KOPT-K1 (cell line): ENCODE results near the gene KCNA2.

ENCODE experiments used
- H3K27ac ChIP-seq: fragments of 200-600 bp; sonication (generic); 2 replicates; pipeline ENCODE4 v1.5.1; 2016; ENCODE audit warnings: antibody characterized with exemption, mild to moderate bottlenecking, low read depth, low read length; ENCODE audit not compliant: poor library complexity, severe bottlenecking
- H3K36me3 ChIP-seq: fragments of 200-600 bp; sonication (generic); 2 replicates; pipeline ENCODE4 v1.5.1; 2017; ENCODE audit warnings: antibody characterized with exemption, mild to moderate bottlenecking, low read length, moderate library complexity; ENCODE audit not compliant: insufficient read depth
- H3K9me3 ChIP-seq: fragments of 200-600 bp; sonication (generic); 2 replicates; pipeline ENCODE4 v1.5.1; 2017; ENCODE audit warnings: antibody characterized with exemption, low read length, mild to moderate bottlenecking; ENCODE audit not compliant: insufficient read depth, poor library complexity, severe bottlenecking

KCNA2 gene

DNA sequence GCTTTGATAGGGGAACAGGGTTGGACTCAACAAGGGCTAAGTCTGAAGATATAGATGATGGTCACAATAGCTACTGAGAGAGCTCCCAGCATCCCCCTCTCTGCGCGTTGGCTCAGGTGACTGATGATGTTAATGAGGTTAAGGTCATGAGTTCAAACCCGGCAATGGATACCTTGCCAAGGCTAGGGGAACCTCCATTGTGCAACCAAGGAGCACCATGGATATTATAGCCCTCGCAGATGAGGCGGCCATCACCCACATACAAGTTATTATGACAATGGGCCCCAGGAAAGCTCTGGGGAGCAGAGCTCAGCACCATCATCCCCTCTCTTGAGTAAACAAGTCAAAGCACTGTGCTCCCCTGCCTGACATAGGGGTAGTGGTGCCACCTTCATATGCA is 8.2 kb downstream of the KCNA2 start:
- H3K9me3 ChIP-seq: no peaks in the 10 kb centered on the region
- no peaks in the 10 kb centered on the region for H3K36me3 ChIP-seq
- no peak overlapping the region for H3K27ac ChIP-seq

GRCh38 chr1:110596312-110596711 is 9.8 kb downstream of the KCNA2 start:
- Histone ChIP-seq H3K27ac (no peak overlapping the region), H3K9me3 (no peaks in the 10 kb centered on the region), H3K36me3 (no peaks in the 10 kb centered on the region)

GRCh38 chr1:110595353-110595710 is 10.8 kb downstream of the KCNA2 start:
- no peaks in the 10 kb centered on the region for H3K36me3 ChIP-seq
- H3K27ac ChIP-seq: no peak overlapping the region
- no peaks in the 10 kb centered on the region for H3K9me3 ChIP-seq

DNA sequence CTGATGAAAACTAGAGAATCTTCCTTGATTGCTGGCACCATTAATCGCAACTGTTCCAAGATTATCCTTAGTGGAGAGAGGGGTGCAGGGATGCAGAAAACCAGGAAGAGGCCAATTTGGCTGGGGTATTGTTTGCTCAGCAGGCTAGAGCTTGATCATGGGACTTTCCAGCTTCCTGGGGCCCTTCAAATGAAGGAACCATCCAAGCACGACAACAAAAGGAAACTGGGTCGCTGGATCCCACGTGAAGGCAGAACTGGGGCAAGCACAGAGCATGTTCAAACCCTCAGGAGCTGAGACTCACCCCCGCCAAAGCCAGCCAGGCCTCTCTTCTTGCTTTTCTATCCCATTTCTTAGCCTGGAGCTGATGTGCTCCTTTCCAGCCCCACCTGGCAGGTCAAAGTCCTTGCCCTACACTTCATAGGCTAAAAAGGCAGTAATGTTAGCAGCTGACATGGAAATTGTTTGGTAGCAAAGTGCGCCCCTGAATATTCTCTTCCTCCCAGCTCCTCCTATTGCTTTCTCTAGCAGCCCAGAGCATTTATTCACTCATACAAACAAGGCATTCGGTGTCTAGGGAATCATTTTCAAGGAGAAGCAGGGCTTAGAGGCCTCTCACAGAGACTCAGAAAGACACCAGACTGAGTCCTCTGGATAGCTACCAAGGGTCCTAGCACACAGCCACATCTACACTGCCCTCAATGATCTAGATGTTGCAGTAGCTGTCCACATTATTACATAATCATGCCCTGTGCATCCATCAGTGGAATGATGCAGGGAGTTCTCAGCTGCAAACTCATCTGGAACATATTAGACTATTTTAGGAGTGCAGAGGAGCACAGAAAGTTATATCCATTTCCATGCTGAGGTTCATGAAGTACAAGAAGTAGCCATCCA is 11.5 kb downstream of the KCNA2 start:
- Histone ChIP-seq H3K36me3 (no peaks in the 10 kb centered on the region), H3K27ac (no peak overlapping the region), H3K9me3 (no peaks in the 10 kb centered on the region)

DNA sequence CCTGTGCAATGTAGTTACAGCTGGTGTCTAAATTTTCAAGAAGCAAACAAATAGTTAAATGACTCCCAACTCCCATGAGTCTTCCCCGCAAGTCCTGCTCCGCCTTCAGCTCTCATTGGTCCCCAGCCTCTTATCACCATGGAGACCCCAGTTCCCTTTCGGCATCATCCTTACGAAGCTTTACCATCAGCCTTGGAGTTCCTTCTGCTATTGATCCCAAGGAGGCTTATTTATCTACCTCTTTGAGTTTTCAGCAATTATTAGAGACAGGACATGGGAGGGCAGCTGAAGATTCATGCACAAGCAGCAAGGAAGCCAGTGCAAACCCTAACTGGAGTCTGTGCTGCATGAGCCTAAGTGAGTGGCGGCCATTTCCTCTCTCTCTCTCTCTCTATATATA is 12.3 kb downstream of the KCNA2 start:
- H3K9me3 ChIP-seq: no peaks in the 10 kb centered on the region

DNA sequence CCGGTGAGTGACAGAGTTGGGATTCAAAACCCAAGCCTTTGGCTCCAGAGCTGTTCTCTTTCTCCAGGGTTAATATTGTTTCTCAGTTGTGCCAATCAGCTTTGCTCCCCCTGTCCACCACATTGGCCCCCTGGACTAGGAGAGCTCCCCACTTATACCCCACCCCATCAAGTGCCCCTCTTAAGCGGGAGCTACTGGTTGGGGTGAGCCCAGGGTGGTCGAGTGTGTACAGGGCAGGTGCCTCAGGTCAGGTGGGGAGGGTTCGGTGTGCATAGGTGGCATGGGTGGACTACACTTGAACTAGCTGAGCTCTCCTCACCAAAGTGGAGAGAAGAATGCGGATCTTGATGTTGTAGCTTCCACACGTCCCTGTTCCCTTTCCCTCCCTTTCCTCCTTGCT is 14.2 kb downstream of the KCNA2 start:
- no peaks in the 10 kb centered on the region for H3K36me3 ChIP-seq
- H3K9me3 ChIP-seq: no peaks in the 10 kb centered on the region
- H3K27ac ChIP-seq: no peak overlapping the region

More for the DNA sequence above, 12.3 kb downstream of the KCNA2 start:
- Histone ChIP-seq H3K36me3 (no peaks in the 10 kb centered on the region), H3K27ac (no peak overlapping the region)

GRCh38 chr1:110588991-110589390 is 17.2 kb downstream of the KCNA2 start:
- no peaks in the 10 kb centered on the region for H3K9me3 ChIP-seq

DNA sequence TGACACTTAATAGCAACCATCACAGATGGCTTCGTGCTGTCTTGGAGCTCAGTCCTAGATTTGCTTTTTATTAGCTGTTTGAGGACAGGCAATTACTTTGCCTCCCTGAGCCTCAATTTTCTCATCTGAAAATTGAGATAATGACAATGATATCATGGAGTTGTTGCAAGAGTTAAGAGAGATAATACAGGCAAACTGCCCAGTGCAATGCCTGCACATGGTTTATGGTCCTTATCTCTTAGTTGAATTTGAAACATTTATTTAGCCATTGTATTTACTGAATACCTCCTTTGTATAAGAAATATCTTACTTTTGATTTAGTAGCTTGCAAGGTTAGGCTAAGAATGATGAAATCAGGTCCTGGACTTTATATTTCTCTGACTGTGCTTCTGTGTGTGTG is 17.7 kb downstream of the KCNA2 start:
- no peaks in the 10 kb centered on the region for H3K36me3 ChIP-seq
- H3K27ac ChIP-seq: no peak overlapping the region
- no peaks in the 10 kb centered on the region for H3K9me3 ChIP-seq

More at GRCh38 chr1:110588991-110589390, 17.2 kb downstream of the KCNA2 start:
- Histone ChIP-seq H3K36me3 (no peaks in the 10 kb centered on the region), H3K27ac (no peak overlapping the region)

- Histone ChIP-seq H3K9me3 (no peaks in the 10 kb centered on the region), H3K27ac (no peak overlapping the region), H3K36me3 (no peaks in the 10 kb centered on the region)
These were observed 18.3 kb downstream of the KCNA2 start for GRCh38 chr1:110587906-110588305.

DNA sequence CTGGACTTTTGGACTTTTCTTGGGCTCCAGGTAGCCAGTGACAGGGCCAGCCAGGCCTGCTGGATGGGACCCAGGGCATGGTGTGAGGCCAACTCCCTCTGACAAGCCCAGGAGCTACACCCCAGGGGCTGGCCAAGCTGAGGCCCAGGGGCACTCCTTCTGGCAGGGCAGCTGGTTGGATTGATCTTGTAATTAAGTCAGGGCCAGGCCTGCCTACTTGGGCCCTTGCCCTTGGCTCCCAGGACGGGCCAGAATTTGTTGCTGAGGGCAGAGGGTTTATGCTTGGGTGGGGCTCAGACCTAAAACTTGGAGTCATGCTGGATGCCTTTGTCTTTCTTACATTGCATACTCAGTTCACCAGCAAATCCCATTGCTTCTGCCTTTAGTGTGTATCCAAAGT is 20.7 kb downstream of the KCNA2 start:
- Histone ChIP-seq H3K27ac (no peak overlapping the region), H3K36me3 (no peaks in the 10 kb centered on the region), H3K9me3 (no peaks in the 10 kb centered on the region)

DNA sequence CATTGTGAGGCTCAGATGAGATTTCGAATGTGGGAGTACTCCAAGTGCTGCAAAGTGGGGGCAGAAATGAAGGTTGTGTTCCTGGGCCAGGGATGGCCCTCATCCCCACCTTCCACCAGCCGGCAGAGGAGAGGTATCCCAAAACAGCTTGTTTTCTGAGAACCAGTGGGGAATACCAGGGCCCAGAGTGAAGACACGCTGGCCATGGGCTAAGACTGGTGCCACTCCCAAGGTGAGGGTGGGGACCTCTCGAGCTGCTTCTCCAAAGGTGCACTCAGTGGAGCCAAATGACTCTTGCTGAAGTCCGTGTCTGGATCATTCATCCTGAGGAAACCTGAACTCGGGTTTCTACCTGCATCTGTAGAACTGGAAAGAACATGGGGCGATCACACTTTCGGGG is 22.1 kb downstream of the KCNA2 start:
- H3K9me3 ChIP-seq: peaks cover 5% of the 10 kb centered on the region
- H3K27ac ChIP-seq: no peak overlapping the region
- no peaks in the 10 kb centered on the region for H3K36me3 ChIP-seq

- H3K9me3 ChIP-seq: peaks cover 10% of the 10 kb centered on the region
- no peak overlapping the region for H3K27ac ChIP-seq
- no peaks in the 10 kb centered on the region for H3K36me3 ChIP-seq
These were observed 22.7 kb downstream of the KCNA2 start for GRCh38 chr1:110583505-110583904.

- H3K9me3 ChIP-seq: peaks cover 15% of the 10 kb centered on the region
- no peak overlapping the region for H3K27ac ChIP-seq
- no peaks in the 10 kb centered on the region for H3K36me3 ChIP-seq
These were observed 23.8 kb downstream of the KCNA2 start for GRCh38 chr1:110582378-110582777.

DNA sequence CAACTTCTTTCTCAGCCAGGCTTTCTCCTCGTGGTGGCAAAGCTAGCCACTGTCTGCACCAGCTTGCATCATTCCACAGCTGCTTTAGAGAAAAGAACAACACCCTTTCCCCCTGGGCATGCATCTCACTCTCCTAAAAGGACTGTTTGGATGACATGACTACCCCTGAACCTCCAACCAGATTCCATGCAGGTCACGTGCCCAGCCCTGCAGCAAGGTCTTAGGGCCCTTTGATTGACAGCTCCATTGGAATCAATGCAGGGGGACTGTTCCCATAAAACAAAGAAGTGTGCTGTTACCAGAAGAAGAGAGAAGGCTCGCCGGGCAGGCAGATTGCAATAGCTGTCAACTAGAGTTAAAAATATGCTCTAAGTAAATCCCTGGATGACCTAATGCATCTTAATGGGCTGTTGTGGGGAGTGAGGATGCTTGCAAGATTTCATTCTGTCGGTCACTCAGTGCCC is 24.4 kb downstream of the KCNA2 start:
- peaks cover 15% of the 10 kb centered on the region for H3K9me3 ChIP-seq
- H3K27ac ChIP-seq: no peak overlapping the region
- H3K36me3 ChIP-seq: no peaks in the 10 kb centered on the region

GRCh38 chr1:110580244-110580643 is 25.9 kb downstream of the KCNA2 start:
- H3K27ac ChIP-seq: no peak overlapping the region
- H3K9me3 ChIP-seq: peaks cover 15% of the 10 kb centered on the region
- no peaks in the 10 kb centered on the region for H3K36me3 ChIP-seq

- no peak overlapping the region for H3K27ac ChIP-seq
- no peaks in the 10 kb centered on the region for H3K36me3 ChIP-seq
- H3K9me3 ChIP-seq: peaks cover 15% of the 10 kb centered on the region
These were observed 26.7 kb downstream of the KCNA2 start for GRCh38 chr1:110579460-110579859.
